HepG2 (cell line): ENCODE results near the gene DPP3. TPM values are rescaled to one million over a fixed set of nuclear protein-coding genes. Genes with fewer than 3 reads are reported as not detected.

ENCODE experiments used
- AKAP8 ChIP-seq: sonication (generic); formaldehyde crosslinking; IDR thresholded peaks from 2 replicates; pipeline ENCODE4 v1.5.1; 2020; ENCODE audit warnings: mild to moderate bottlenecking, missing genetic modification reagents
- ARHGAP35 ChIP-seq: sonication (generic); formaldehyde crosslinking; IDR thresholded peaks from 2 replicates; pipeline ENCODE4 v1.9.0; 2022; ENCODE audit warnings: mild to moderate bottlenecking, inconsistent platforms, moderate library complexity, missing genetic modification reagents, borderline replicate concordance
- FOSL2 ChIP-seq: sonication (generic); formaldehyde crosslinking; IDR thresholded peaks from 2 replicates; pipeline ENCODE4 v1.4.0; 2020; ENCODE audit warnings: missing genetic modification reagents
- HNRNPUL1 ChIP-seq: fragments of 200-400 bp; formaldehyde crosslinking; IDR thresholded peaks from 2 replicates; pipeline ENCODE4 v1.6.1; 2017; ENCODE audit warnings: low read depth, mild to moderate bottlenecking, low read length, moderate library complexity
- KLF12 ChIP-seq: sonication (generic); formaldehyde crosslinking; IDR thresholded peaks from 2 replicates; pipeline ENCODE4 v1.4.0; 2020; ENCODE audit warnings: missing genetic modification reagents, borderline replicate concordance
- NPAS2 ChIP-seq: sonication (generic); formaldehyde crosslinking; IDR thresholded peaks from 2 replicates; pipeline ENCODE4 v1.8.0; 2022; ENCODE audit warnings: mild to moderate bottlenecking, missing genetic modification reagents, borderline replicate concordance
- NR1H2 ChIP-seq: sonication (generic); formaldehyde crosslinking; IDR thresholded peaks from 2 replicates; pipeline ENCODE4 v1.8.1; 2022; ENCODE audit warnings: low read depth, missing genetic modification reagents, borderline replicate concordance
- PAX8 ChIP-seq: sonication (generic); formaldehyde crosslinking; IDR thresholded peaks from 2 replicates; pipeline ENCODE4 v1.8.0; 2022; ENCODE audit warnings: mild to moderate bottlenecking, missing genetic modification reagents, borderline replicate concordance
- PBX2 ChIP-seq: IDR thresholded peaks from 2 replicates; pipeline ENCODE4 v1.6.1; 2016; ENCODE audit warnings: control low read depth
- POLR2AphosphoS2 ChIP-seq: IDR thresholded peaks from 2 replicates; pipeline ENCODE4 v1.6.1; 2011; ENCODE audit warnings: low read depth, low read length, improper control_type of control experiment
- POLR2AphosphoS5 ChIP-seq: IDR thresholded peaks from 2 replicates; pipeline ENCODE4 v1.6.1; 2012; ENCODE audit warnings: low read depth, low read length
- RBFOX2 ChIP-seq: fragments of 200-400 bp; formaldehyde crosslinking; IDR thresholded peaks from 2 replicates; pipeline ENCODE4 v1.6.1; 2017; ENCODE audit warnings: low read depth, mild to moderate bottlenecking, low read length
- SP140L ChIP-seq: sonication (generic); formaldehyde crosslinking; IDR thresholded peaks from 2 replicates; pipeline ENCODE4 v1.4.0; 2020; ENCODE audit warnings: missing genetic modification reagents, borderline replicate concordance
- TCF7 ChIP-seq: sonication (generic); IDR thresholded peaks from 2 replicates; pipeline ENCODE4 v1.6.1; 2016; ENCODE audit warnings: antibody characterized with exemption, low read depth
- TFDP1 ChIP-seq: IDR thresholded peaks from 2 replicates; pipeline ENCODE4 v1.6.1; 2016; ENCODE audit warnings: missing compliant biosample characterization, missing genetic modification reagents, borderline replicate concordance
- TFE3 ChIP-seq: IDR thresholded peaks from 2 replicates; pipeline ENCODE4 v1.6.1; 2016
- ZBTB3 ChIP-seq: sonication (generic); formaldehyde crosslinking; IDR thresholded peaks from 2 replicates; pipeline ENCODE4 v1.4.0; 2020; ENCODE audit warnings: low read depth, mild to moderate bottlenecking, moderate library complexity, missing genetic modification reagents, borderline replicate concordance
- ZNF180 ChIP-seq: sonication (generic); formaldehyde crosslinking; IDR thresholded peaks from 2 replicates; pipeline ENCODE4 v1.4.0; 2020; ENCODE audit warnings: low read depth, missing genetic modification reagents, borderline replicate concordance
- ZNF234 ChIP-seq: sonication (generic); formaldehyde crosslinking; conservative IDR thresholded peaks from 2 replicates; pipeline ENCODE4 v1.5.1; 2020; ENCODE audit warnings: mild to moderate bottlenecking, missing genetic modification reagents
- ZNF350 ChIP-seq: sonication (generic); formaldehyde crosslinking; IDR thresholded peaks from 2 replicates; pipeline ENCODE4 v1.4.0; 2020; ENCODE audit warnings: mild to moderate bottlenecking, low read depth, missing genetic modification reagents, borderline replicate concordance
- ZNF546 ChIP-seq: sonication (generic); formaldehyde crosslinking; conservative IDR thresholded peaks from 2 replicates; pipeline ENCODE4 v1.8.1; 2023; ENCODE audit warnings: mild to moderate bottlenecking, missing genetic modification reagents
- ZNF547 ChIP-seq: sonication (generic); formaldehyde crosslinking; IDR thresholded peaks from 2 replicates; pipeline ENCODE4 v1.5.1; 2020; ENCODE audit warnings: mild to moderate bottlenecking, missing genetic modification reagents
- ZNF768 ChIP-seq: sonication (generic); formaldehyde crosslinking; IDR thresholded peaks from 2 replicates; pipeline ENCODE4 v1.4.0; 2020; ENCODE audit warnings: missing genetic modification reagents
- polyA plus RNA-seq, 8 experiments: library from polyadenylated mRNA; depleted of rRNA in 3 of 8; stranded (reverse) in 7 of 8; unstranded in 1 of 8; fragments of >200 nt; fragmentation: Illumina TruSeq in 4 of 8; extraction: Trizol in 4 of 8; gene quantifications; 2 replicates each; pipeline versions ENCODE4 v1.2.1 to v1.2.3, GENCODE V29; 2011 to 2016; ENCODE audit warnings: low read depth in 4 of 8, missing spikeins in 1 of 8, mixed read lengths in 1 of 8; ENCODE audit not compliant: insufficient read depth in 1 of 8
- total RNA-seq, 5 experiments: library from RNA; depleted of rRNA; stranded (reverse); fragments of >200 nt; fragmentation: Illumina TruSeq; extraction: Trizol; gene quantifications; 2 replicates each; pipeline ENCODE4 v1.2.3, GENCODE V29; 2016; ENCODE audit warnings: low read depth in 1 of 5
- TF ChIP-seq, protein P1 (sequence below): sonication (generic); formaldehyde crosslinking; IDR thresholded peaks from 2 replicates; pipeline ENCODE4 v1.4.0; 2020; ENCODE audit warnings: mild to moderate bottlenecking, missing genetic modification reagents
- TF ChIP-seq, protein P2 (sequence below): sonication (generic); formaldehyde crosslinking; IDR thresholded peaks from 2 replicates; pipeline ENCODE4 v1.4.0; 2020; ENCODE audit warnings: mild to moderate bottlenecking, low read depth, missing genetic modification reagents

Gene DPP3
- total and polyA plus RNA-seq, 2 of the 13 experiments (the other 11 are each of a cell fraction or from before 2014, with no cell fraction given): 38.4 to 59.8 TPM

DNA sequence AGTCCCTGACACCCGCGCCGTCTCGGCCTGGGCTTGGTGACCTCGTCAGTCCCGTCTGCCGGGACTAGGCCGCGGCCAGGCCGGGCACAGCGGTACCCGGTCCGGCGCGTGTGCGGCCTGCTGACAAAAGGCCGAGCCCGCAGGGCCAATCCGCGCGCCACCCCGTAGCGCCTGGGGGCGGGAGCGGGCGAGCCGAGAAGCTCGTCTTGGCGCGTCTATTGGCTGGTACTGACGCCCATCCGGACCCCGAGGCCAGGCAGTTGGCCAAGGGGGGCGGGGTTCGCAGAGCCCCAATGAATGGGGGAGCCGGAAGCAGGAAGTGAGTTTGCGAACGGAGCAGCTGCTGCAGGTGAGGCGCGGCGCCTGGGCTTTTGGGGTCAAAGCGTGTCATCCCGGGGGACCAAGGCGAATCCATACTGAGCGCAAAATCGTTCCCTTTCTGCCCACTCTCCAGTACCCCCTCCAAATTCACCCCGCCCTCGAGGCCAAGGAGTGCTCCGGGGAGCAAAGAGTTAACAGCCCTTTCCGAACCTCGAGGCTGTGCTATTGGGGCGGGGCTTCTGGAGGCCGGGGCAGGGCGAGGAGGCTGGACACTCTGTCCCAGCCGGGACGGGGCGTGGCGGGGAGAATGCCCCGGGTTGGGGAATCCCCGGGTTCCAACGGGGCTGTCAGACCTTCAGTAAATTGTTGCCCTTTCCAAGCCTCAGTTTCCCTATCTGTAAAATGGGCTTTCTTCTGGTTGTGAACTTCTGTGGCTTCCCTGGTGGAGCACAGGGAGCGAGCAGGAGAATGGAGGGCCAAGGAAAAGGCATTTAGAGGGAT is at the start of gene DPP3 (continued):
- TF ChIP-seq ZBTB3 (CRISPR knock-in tag) (no peak; the same call in 1 of the 2 replicates), ZNF547 (no peak; the same call in none of the 2 replicates), SP140L (CRISPR knock-in tag) (0 out of 2 replicates have a peak, but pooled peaks have one; percentile 20), KLF12 (CRISPR knock-in tag) (no peak), TFDP1 (CRISPR knock-in tag) (peak; percentile 66; the same call in 1 of the 2 replicates), ZNF234 (CRISPR knock-in tag) (no peak), NR1H2 (no peak), PAX8 (CRISPR knock-in tag) (peak; percentile 55; the same call in 1 of the 2 replicates), ZNF768 (CRISPR knock-in tag) (peak; percentile 70; the same call in 1 of the 2 replicates), ZNF180 (CRISPR knock-in tag) (no peak), POLR2AphosphoS2 (no peak), HNRNPUL1 (no peak), TCF7 (no peak), ZNF546 (CRISPR knock-in tag) (no peak), RBFOX2 (peak; percentile 94), FOSL2 (CRISPR knock-in tag) (peak; percentile 39; the same call in 1 of the 2 replicates), ARHGAP35 (CRISPR knock-in tag) (0 out of 2 replicates have a peak, but pooled peaks have one; percentile 17), ZNF350 (CRISPR knock-in tag) (no peak; the same call in 1 of the 2 replicates), PBX2 (CRISPR knock-in tag) (peak; percentile 91), NPAS2 (CRISPR knock-in tag) (no peak), AKAP8 (CRISPR knock-in tag) (peak; percentile 86; the same call in 1 of the 2 replicates), TFE3 (CRISPR knock-in tag) (no peak; the same call in 1 of the 2 replicates), POLR2AphosphoS5 (peak; percentile 66)
- TF ChIP-seq, protein P1, sequence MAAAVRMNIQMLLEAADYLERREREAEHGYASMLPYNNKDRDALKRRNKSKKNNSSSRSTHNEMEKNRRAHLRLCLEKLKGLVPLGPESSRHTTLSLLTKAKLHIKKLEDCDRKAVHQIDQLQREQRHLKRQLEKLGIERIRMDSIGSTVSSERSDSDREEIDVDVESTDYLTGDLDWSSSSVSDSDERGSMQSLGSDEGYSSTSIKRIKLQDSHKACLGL: peak; percentile 94
- TF ChIP-seq, protein P2, sequence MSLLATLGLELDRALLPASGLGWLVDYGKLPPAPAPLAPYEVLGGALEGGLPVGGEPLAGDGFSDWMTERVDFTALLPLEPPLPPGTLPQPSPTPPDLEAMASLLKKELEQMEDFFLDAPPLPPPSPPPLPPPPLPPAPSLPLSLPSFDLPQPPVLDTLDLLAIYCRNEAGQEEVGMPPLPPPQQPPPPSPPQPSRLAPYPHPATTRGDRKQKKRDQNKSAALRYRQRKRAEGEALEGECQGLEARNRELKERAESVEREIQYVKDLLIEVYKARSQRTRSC (CRISPR knock-in tag): no peak; the same call in 1 of the 2 replicates
